Cardiac septum (tissue), 1 donor: ENCODE measurements around the gene UNC13D. TPM values are rescaled to one million over a fixed set of nuclear protein-coding genes. Genes with fewer than 3 reads are reported as not detected.
"Not testable (repeated sequence)": the region's sequence is repeated elsewhere in the genome, so short reads cannot be mapped to it uniquely, and the experiment has no call there.

Experiments
- DNase-seq: peaks from one replicate; pipeline ENCODE4 v3.0.0-alpha.2; 2020; ENCODE audit warnings: low spot score
- intact Hi-C: fragments of 100-400 bp; cut with DNase I; formaldehyde crosslinking; loops from one replicate; pipeline ENCODE4 v1.14.0; 2022
- microRNA-seq: library from miRNA; unstranded; fragments of <30 nt; microRNA quantifications from one replicate; pipeline ENCODE4 v1.2.0, GENCODE V29; 2020
- total RNA-seq: library from RNA; stranded (reverse); fragmentation: NEBNext Ultra II Directional; extraction: Animal tissue kit (Norgen Biotek cat#: 25700); gene quantifications from one replicate; pipeline ENCODE4 v1.2.1, GENCODE V29; 2021
- donor health status: DM: no; HTN: no; CAD: no.

The UNC13D gene
- total RNA-seq, 1 donor from 2014 or later: 7.9 TPM

- peak; percentile 99 for DNase-seq
- intact Hi-C loops: loop anchor here (1.0 to 5.0 kb wide), 3 partner anchors 43 to 93 kb away; partner anchors contain the start of gene WBP2
These were observed 59.7 kb downstream of the UNC13D start, which contains the start of gene UNK for GRCh38 chr17:75784473-75785015. TSS of gene UNK (plus strand) at chr17:75784806. CDS start at chr17:75784881, 75 bp downstream.

GRCh38 chr17:75783803-75784472, 60.3 kb downstream of the UNC13D start:
- no peak for DNase-seq
- intact Hi-C loops: loop anchor here (1.0 to 2.0 kb wide), 2 partner anchors 71 to 93 kb away; partner anchors contain the start of gene WBP2

DNA sequence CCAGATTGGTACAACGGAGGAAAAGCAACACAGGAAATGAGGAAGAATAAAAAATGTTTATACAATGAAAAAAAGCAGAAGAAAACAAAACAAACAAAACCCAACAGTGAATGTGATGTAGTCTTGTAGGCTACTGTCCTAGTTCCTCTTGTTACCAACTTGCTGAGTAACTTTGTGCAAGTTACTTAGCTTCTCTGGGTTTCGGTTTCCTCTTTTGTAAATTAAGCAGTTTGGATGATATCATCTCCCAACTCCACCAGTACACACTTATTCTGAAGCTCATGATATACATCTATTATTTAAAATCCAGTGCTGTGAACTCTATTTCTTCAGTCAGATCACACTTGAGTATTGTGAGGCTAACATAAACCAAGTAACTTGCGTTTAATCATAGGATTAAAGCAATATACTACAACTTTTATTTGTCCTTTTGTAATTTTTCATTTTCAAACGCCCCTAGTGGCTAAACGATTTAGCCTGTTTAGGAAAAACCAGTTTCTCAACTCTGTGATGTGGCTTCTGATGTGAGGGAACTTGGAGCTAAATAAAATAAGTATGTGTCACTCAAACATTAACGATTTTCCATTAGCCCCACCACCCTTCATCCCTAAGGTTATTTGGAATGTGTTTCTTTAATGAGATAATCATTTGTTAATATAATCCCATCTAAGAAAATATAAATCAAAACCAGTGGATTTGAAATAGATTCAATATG, 61.0 kb downstream of the UNC13D start:
- intact Hi-C loops: no loop called here
- no peak for DNase-seq

GRCh38 chr17:75779987-75780889, 64.0 kb downstream of the UNC13D start:
- intact Hi-C loops: loop anchor here (2.0 kb wide), 1 partner anchor 65 kb away; the partner anchor contains the start of gene UNC13D
- no peak for DNase-seq

GRCh38 chr17:75779250-75779986, 64.8 kb downstream of the UNC13D start:
- intact Hi-C loops: loop anchor here (2.0 kb wide), 1 partner anchor 65 kb away; the partner anchor contains the start of gene UNC13D
- DNase-seq: peak; percentile 98

DNA sequence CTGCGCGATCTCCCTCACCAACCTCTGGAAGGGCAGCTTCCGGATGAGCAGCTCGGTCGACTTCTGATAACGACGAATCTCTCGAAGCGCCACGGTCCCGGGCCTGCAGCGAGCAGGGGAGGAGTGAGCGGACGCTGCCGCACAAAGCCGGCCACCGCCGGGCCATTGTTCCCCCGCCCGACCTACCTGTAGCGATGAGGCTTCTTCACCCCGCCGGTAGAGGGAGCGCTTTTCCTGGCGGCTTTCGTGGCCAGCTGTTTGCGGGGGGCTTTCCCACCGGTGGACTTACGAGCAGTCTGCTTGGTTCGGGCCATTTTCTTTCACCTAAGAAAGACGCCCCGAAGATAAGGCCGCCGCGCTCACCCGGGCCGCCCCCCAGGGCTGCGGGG, 65.3 kb downstream of the UNC13D start:
- DNase-seq: no peak
- intact Hi-C loops: loop anchor here (2.0 kb wide), 1 partner anchor 66 kb away; the partner anchor contains the start of gene UNC13D

DNA sequence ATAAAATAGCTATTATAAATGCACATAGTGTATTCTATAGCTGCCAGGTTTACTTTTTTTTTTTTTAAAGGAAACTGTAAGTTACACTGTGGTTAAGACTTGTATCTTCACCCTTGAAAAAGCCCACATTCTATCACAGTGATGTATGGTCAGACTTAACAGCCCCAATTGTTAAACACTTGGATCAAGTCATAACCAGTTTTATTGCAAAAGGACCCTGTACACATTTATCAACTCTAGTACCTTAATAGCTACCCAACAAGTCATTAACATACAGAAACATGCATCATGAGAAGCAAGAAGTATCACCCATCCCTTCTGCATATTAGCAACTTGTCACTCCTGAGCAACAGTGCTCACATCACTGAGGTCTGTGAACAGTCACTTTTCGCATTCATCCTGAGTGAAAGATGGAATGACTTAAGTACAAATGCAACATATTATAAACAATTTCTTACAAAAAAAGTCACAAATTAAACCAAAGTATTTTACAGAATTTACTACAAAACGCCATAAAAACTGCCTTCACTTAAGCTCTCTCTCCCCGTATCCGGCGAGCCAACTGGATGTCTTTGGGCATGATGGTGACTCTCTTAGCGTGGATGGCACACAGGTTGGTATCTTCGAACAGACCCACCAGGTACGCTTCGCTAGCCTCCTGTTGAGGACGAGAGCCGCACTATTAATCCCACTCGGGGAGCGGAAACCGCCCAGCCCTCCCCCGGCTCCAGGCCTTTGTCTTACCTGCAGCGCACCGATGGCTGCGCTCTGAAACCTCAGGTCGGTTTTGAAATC, 65.9 kb downstream of the UNC13D start:
- DNase-seq: not testable (repeated sequence)
- intact Hi-C loops: loop anchor here (2.0 kb wide), 1 partner anchor 67 kb away; the partner anchor contains the start of gene UNC13D

DNA sequence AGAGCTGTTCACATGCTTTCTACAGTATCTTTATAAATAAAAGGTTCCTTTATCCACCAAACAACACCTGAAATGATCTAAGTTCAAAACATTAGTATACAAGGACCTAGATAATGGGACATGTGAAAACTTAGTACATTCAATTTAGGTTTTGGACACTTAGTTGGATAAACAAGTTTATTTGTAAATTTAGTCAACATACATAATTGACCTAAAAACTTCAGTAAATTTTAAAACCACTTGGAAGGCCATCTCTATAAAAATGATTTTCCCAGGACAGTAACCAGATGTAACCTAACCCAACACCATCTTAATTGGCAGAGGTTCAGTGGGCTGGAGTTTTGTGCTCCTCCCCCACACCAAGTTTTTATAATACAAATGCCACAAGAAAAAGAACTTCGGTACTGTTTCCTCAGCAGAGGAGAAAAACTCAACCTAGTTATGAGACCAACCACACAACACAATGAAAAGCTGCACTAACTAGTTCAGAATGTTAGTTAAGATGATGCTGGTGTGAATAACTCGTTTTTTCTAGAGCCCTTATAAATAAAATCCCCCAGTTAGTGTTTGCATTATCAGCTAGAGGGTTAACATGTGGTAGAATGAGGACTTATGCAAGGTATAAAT, 66.8 kb downstream of the UNC13D start:
- DNase-seq: no peak
- intact Hi-C loops: no loop called here

Small RNA genes within 50 kb of the gene (microRNA-seq; reads per million reads assigned to microRNA genes)
- not detected for gene MIR4738

Other genes with a start within 250 kb of the UNC13D start
- 1.7 TPM for gene SMIM5, start 211.0 kb downstream of the UNC13D start, total RNA-seq
- gene RECQL5, start 177.2 kb downstream of the UNC13D start, total RNA-seq: 11.3 TPM
- 47.2 TPM for gene SAP30BP, start 177.1 kb downstream of the UNC13D start, total RNA-seq
- 5.7 TPM for gene ITGB4, start 122.9 kb downstream of the UNC13D start, total RNA-seq
- 11.5 TPM for gene GALK1, start 79.2 kb downstream of the UNC13D start, total RNA-seq
- 16.8 TPM for gene UNK, start 59.6 kb downstream of the UNC13D start, total RNA-seq
- gene WBP2, start 10.9 kb upstream of the UNC13D start, total RNA-seq: 129 TPM
- gene TRIM47, start 34.2 kb upstream of the UNC13D start, total RNA-seq: 39.5 TPM
- gene TRIM65, start 52.5 kb upstream of the UNC13D start, total RNA-seq: 12.1 TPM
- 76.3 TPM for gene MRPL38, start 60.5 kb upstream of the UNC13D start, total RNA-seq
- gene FBF1, start 96.6 kb upstream of the UNC13D start, total RNA-seq: 5.2 TPM
- 73.3 TPM for gene ACOX1, start 134.8 kb upstream of the UNC13D start, total RNA-seq
- 9.6 TPM for gene TEN1, start 134.8 kb upstream of the UNC13D start, total RNA-seq
- gene CDK3, start 156.5 kb upstream of the UNC13D start, total RNA-seq: 2.7 TPM
- gene EVPL, start 182.9 kb upstream of the UNC13D start, total RNA-seq: 0.05 TPM
- gene SRP68, start 228.1 kb upstream of the UNC13D start, total RNA-seq: 53.9 TPM
- not detected for gene GALR2, start 230.4 kb upstream of the UNC13D start, total RNA-seq
- not detected for gene ZACN, start 234.8 kb upstream of the UNC13D start, total RNA-seq